Dermis microvascular lymphatic vessel endothelial cell (primary cell): Measurements from ENCODE around the gene IFNA10. TPM values are rescaled to one million over a fixed set of nuclear protein-coding genes. Genes with fewer than 3 reads are reported as not detected.
A peak's percentile ranks its signal among the peaks of the same experiment; 100 is the strongest.
"Not testable (repeated sequence)": the region's sequence is repeated elsewhere in the genome, so short reads cannot be mapped to it uniquely, and the experiment has no call there.

Experiments used
- DNase-seq, 2 donors: peaks; one replicate each; pipeline versions ENCODE4 v3.0.0 to v3.0.0-alpha.2; 2010; ENCODE audit warnings: low read depth in 2 of 2
- total RNA-seq: library from RNA; depleted of rRNA; stranded (reverse); fragments of >200 nt; gene quantifications from 2 replicates; pipeline ENCODE4 v1.2.1, GENCODE V29; 2014

Gene IFNA10
- total RNA-seq, result not detected in 2 replicates

DNA sequence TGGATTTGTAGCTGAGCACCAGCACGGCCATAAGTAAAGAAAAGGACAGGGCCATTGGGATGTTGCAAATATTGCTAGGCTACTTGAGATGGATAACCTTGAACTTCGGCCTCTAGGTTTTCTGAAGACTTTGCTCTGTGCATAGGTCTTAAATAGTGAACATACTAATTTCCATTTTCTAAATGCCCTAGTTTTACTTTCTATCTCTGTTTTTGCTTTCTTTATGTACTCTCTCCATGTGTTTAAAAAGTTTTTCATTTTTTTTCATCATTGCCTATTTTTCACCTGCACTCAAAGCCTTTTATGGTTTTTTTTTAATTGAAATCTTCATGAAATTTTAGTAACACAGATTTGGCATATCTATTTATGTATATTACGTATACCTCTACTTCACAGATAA, at the start of gene IFNA10:
IFNA10 (minus strand) TSS at position 101 of the 400 bp plus-strand sequence; CDS start at position 55, 46 bp downstream.
- DNase-seq, result not testable (repeated sequence)

DNA sequence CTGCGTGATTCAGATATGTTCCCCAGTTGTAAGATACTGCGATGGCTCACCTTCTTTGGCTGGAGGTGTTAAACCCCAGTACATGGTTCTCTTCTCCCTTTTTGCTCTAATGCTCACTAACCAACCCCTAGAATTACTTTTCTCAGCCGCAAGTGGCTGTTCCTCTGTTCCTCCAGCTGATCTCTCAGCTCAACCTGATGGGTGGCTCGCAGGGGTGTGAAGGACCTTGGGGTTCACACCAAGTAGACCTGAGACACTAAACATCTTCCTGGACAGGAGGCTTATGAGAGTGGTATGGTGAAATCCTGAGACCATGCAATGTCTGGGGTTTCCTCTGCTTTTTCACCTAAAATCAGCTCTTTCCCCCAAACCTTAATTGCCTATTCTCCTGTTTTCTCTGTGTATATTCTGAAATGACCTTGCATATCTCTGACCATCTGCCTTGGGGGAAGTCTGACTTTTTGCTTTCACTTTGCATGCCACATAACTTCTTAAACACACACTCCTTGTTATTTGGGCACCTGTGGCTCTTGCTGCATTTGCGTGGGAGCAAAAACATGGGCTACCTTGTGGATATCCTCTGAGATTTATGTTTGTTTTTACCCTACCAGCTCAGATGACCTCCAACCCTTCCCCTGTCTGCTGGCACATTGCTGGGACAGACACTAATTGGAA, 48.7 kb upstream of the IFNA10 start:
- DNase-seq, result no peak

DNA sequence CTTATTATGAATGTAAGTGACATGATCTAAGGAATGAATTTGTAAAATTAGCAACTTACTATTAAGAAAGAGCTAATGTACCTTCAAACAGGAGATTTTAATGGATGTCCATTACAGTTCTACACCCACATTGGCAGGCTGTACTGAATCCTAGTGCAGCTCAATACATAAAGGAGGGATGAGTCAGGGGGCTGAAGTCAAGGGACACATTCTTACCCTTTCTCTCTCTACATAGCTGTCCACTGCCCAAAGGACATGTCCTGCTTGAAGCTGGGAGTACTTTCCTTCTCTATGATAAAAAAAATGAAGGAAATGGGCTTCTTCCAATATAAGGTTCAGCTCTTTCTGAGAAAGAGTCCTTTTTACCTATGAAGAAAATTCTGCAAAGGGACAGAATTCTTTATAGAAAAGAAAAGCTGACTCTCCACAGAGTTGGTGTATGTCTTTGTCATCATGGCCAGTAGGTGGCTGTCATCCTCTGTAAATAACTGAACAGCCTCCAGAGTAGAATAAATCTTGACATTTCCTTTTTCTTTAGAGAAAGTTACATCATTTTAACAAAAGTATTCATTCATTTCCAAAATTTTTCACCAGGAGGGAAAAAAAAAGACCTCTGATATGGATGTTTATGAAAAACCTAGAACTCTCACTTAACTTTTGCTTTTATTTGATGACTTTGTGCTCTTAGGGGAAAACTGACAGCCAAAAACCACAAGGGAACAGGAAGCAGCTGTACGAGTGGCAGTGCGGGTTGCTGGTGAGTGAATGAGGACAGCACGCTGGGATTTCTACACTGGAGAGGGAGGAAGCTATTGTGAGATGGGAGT, 46.0 kb upstream of the IFNA10 start:
- peak; percentile 86 to 89 for DNase-seq

DNA sequence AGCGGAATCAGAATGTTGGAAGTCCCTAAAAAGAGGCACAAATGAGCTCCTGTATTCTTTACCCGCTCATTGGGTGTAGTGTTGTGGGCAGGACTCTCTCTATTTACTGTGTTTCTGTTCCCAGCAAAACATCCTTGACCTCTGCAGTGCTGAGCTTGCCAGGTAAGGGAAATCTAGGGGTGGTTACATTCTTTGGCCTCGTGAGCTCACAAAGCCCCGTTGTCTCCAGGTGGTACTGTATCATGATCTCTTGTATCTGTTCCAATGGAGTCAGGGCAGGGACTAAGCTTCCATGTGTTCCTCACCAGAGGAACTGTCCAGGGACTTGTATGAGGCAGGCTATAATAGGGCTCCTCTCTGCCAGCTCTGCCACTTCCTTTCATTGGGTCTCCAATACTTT, 44.7 kb upstream of the IFNA10 start:
- no peak for DNase-seq

DNA sequence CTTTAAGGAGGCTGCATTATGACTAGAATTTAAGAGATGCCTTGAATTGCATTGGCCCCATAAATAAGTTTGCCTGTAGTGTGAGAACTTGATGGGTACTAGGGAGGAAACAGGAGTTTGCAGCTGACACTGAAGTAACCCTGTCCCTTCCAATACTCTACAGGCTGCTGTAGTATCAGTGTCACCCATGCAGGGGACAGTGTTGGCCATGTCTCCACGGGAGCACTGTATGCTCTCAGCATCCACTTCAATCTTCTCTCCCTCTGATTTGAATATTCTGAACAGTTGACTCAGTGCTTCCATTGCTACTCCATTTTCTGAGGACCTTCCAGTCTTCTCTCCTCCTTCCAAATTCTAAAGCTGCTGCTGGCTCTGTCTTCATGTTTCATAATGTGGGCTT, 44.2 kb upstream of the IFNA10 start:
- no peak for DNase-seq

DNA sequence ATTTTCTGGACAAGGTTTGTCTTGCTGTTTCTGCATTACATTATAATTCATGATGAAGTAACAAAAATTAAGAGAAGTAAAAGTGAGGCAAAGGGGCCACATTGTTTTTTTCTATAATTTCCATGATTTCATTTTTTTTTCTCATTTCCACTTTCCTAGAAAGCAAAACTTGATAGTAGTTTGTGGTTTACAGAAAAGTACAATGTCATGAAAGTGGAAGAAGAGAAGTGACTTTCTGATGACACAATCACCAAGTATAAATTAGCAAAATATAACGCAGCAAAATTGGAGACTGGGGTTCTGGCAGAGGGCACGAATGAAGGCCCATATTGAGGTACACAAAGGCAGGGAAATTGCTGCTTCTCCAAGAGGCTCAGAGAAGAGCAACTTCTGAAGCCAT, 37.9 kb upstream of the IFNA10 start:
- DNase-seq, result no peak

DNA sequence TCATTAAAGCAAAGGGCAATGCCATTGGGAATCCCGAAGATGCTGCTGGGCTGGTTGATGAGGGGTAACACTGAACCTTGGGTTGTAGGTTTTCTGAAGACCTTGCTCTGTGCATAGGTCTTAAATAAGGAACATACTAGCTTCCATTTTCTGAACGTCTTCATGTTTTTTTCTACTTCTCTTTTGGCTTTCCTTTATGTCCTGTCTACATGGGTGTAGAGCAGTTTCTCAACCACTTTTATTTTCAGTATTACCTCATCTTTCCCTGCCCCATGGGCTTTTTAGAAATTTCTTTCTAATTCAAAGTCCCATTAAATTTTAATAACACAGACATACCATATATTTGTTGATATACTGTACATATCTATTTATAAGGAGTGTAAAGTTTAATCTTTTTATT, 33.0 kb upstream of the IFNA10 start, which contains the start of gene IFNA14:
IFNA14 (minus strand) TSS at position 95 of the 400 bp plus-strand sequence; CDS start at position 25, 70 bp downstream.
- no peak for DNase-seq

DNA sequence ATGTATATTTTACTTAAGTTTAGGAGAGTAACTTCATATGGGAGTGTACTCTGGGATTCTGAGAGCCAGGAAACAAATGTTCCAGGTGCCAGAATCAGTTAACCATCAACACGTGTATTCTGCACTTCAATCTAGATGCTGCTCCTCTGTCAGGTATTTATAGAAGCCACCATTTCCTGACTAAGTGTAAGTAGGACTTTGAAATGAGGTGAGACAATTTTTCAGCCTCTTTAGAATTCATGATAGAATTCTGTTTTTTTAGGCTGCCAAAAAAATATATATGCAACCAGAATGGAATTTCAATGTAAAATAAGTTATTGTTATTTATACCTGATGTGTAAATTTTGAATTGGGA, 29.4 kb upstream of the IFNA10 start:
- DNase-seq, result not testable (repeated sequence)

DNA sequence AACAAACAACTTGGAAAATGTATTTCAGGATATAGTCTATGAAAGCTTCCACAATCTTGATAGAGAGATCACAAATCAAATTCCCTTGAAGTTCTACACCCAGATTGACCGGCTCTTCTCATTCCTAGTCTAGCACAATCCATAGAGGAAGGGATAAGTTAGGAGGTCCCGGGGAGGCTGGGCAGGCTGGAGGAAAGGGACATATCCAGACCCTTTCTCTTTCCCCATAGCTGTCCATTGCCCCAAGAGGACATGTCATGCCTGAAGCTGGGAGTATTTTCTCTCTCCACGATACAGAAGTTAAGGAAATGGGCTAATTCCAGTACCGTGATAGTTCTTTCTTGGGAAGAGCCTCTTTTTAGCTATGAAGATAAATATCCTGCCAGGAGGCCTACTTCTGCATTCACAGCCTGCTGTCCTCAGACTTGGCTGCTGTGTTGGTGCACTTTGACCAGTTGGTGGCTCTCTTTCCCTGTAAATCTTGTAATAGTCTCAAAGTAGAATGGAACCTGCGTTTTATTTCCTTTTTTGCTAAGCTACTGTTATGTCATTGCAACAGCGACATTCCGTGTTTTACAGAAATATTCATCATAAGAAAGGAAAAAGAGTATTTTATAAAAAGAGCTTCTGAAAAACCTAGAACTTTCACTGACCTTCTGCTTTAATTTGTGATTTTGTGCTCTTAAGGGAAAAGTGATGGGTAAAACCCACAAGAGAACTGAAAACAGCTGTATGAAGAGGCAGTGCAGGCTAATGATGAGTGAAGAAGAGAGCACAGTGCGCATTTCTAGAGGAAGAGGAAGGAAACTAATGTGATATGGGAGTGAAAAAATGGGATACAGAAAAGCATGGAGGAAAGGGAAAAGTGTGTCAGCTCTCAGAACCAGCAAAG, 28.8 kb upstream of the IFNA10 start:
- peak; percentile 34 to 56 for DNase-seq

DNA sequence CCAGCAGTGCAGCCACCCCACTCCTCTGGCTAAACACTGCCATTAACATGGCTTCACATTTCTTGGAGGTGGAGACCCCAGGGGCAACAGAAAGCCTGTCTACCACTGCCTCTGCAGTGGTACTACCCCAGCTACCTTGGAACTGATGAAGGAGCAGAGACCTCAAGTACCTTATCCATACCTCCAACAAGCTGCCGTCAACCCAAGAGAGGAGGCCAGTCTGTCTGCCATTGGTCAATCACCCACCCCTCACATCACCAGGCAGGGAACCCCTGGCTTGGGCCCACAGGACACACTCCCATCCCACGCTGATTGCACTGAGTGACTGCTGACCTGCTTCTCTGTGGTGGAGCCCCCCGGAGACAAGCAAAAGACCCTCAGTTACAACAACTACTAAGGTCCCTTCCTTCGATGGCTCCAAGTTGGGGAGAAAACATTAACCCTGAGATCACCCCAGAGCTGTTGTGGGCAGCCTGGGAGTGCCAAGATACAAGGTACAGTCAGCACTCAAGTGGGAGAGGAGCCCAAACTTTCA, 27.3 kb upstream of the IFNA10 start:
- DNase-seq, result no peak

DNA sequence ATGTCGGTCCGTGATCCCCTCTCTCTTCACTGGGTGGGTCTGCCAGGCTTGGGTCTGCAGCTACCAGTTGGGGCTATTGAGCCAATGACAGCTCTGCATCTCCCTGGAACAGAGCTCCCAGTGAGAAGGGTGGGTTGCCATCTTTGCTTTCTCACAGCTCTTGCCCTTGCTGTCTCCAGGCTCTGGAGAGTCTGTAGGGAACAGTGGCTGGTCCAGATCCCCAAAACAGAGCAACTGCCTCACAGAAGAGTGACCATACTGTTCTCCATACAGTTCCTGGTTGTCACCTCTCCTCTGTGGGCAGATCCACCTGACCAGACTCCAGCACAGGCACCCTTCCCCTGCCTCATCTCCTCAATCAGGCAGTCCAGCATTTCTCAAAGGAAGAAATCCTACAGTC, 26.3 kb upstream of the IFNA10 start:
- no peak for DNase-seq

DNA sequence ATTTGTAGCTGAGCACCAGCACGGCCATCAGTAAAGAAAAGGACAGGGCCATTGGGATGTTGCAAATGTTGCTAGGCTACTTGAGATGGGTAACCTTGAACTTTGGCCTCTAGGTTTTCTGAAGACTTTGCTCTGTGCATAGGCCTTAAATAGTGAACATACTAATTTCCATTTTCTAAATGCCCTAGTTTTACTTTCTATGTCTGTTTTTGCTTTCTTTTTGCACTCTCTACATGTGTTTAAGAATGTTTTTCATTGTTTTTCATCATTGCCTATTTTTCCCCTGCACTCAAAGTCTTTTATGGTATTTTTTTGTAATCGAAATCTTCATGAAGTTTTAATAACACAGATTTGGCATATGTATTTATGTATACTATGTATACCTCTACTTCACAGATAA, 21.2 kb upstream of the IFNA10 start, which contains the start of gene IFNA17:
IFNA17 (minus strand) TSS at position 101 of the 400 bp plus-strand sequence; CDS start at position 52, 49 bp downstream.
- no peak for DNase-seq

DNA sequence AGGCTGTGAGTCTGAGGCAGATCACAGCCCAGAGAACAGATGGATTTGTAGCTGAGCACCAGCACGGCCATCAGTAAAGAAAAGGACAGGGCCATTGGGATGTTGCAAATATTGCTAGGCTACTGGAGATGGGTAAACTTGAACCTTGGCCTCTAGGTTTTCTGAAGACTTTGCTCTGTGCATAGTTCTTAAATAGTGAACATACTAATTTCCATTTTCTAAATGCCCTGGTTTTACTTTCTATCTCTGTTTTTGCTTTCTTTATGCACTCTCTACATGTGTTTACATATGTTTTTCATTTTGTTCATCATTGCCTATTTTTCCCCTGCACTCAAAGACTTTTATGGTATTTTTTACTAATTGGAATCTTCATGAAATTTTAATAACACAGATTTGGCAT, 10.3 kb upstream of the IFNA10 start, which contains the start of gene IFNA16:
IFNA16 (minus strand) TSS at position 101 of the 400 bp plus-strand sequence; CDS start at position 95, 6 bp downstream.
- DNase-seq, result not testable (repeated sequence)

DNA sequence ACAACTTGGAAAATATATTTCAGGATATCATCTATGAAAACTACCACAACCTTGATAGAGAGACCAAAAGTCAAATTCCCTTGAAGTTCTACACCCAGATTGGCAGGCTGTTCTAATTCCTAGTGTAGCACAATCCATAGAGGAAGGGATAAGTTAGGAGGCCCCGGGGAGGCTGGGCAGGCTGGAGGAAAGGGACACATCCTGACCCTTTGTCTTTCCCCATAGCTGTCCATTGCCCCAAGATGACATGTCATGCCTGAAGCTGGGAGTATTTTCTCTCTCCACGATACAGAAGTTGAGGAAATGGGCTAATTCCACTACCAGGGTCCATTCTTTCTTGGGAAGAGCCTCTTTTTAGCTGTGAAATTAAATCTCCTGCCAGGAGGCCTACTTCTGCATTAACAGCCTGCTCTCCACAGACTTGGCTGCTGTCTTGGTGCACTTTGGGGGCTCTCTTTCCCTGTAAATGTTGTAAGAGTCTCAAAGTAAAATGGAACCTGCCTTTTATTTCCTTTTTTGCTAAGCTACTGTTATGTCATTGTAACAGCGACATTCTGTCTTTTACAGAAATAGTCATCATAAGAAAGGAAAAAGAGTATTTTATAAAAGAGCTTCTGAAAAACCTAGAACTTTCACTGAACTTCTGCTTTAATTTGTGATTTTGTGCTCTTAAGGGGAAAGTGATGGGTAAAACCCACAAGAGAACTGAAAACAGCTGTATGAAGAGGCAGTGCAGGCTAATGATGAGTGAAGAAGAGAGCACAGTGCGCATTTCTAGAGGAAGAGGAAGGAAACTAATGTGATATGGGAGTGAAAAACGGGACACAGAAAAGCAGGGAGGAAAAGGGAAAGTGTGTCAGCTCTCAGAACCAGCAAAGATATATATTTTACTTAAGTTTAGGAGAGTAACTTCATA, 6.7 kb upstream of the IFNA10 start:
- not testable (repeated sequence) for DNase-seq

DNA sequence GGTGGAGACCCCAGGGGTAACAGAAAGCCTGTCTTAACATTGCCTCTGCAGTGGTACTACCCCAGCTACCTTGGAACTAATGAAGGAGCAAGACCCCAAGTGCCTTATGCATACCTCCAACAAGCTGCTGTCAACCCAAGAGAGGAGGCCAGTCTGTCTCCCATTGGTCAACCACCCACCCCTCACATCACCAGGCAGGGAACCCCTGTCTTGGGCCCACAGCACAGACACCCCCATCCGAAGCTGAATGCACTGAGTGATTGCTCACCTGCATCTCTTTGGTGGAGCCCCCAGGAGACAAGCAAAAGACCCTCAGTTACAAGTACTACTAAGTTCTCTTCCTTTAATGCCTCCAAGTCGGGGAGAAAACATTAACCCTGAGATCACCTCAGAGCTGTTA, 5.2 kb upstream of the IFNA10 start:
- DNase-seq, result not testable (repeated sequence)

DNA sequence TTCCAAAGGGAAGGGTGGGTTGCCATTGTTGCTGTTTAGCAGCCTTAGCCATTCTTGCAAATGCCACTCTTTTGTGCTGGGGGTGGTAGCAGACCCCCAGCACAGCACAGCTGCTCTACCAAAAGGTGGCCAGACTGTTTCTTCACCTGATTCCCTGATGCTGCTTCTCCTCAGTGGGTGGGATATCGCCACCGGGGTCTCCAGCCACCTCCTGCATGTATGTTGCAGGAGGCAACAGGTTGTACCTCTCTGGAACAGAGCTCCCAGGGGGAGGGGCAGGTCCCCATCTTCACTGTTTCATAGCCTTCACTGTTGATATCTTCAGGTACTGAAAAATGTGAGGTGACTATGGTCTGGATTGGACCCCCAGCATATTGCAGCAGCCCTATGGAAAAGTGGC, 3.8 kb upstream of the IFNA10 start:
- DNase-seq, result not testable (repeated sequence)

DNA sequence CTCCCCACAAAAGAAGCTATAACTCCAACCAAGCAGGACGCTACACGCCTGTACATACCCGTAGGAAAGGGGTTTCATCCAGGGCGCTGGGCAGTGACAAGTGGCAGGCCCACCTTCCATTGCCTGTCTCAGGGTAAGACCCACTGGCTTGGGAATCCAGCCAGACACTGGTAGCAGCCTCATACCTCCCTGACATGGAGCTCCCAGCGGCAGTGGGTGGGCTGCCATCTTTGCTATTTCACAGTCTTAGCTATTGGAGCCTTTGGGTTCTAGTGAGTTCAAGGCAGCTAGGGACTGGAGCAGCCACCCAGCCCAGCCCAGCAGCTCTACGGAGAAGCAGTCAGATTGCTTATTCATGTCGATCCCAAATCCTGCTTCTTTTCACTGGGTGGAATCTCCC, 3.4 kb upstream of the IFNA10 start:
- DNase-seq, result no peak

DNA sequence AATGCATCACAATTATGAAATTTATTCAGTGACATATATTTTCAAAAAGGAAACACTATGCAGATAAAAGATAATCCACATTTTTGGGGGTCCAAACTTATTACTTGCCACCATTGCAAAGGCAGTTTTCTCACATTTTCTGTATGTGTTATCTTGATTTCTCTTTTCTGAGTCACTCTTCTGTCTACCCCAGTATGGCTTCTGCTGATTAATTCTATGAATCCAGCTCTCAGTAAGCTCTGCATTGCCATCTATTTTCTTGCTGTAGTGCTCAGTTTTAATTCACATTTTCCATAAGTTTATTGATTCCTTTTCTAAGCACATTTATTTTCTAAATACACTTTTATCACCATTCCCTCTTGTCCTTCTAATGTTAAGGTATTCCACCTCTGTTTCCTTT, 1.7 kb downstream of the IFNA10 start:
- DNase-seq, result no peak

DNA sequence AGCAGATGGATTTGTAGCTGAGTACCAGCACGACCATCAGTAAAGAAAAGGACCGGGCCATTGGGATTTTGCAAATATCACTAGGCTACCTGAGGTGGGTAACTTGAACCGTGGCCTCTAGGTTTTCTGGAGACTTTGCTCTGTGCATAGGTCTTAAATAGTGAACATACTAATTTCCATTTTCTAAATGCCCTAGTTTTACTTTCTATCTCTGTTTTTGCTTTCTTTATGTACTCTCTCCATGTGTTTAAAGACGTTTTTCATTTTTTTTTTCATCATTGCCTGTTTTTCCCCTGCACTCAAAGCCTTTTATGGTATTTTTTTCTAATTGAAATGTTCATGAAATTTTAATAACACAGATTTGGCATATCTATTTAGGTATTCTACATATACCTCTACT, 4.8 kb downstream of the IFNA10 start, which contains the start of gene IFNA7:
IFNA7 (minus strand) TSS at position 101 of the 400 bp plus-strand sequence; CDS start at position 61, 40 bp downstream.
- not testable (repeated sequence) for DNase-seq
